CD4-positive, alpha-beta T cell treated with Interleukin-4 for 4 hours (primary cell): ENCODE data around the gene TMEM9B.
"Not testable (repeated sequence)": the region's sequence is repeated elsewhere in the genome, so short reads cannot be mapped to it uniquely, and the experiment has no call there.

ENCODE experiments used
- DNase-seq: peaks from one replicate; pipeline ENCODE4 v3.0.0-alpha.2; 2020

Gene TMEM9B

GRCh38 chr11:8971196-8971923 is 7.1 kb upstream of the TMEM9B start:
- DNase-seq: no peak

- no peak for DNase-seq
These were observed 2.9 kb upstream of the TMEM9B start for GRCh38 chr11:8967184-8967583.

- DNase-seq: peak; percentile 71
These were observed 496 bp downstream of the TMEM9B start for GRCh38 chr11:8963569-8964323.

- no peak for DNase-seq
These were observed 1.4 kb downstream of the TMEM9B start for GRCh38 chr11:8962841-8963240.

GRCh38 chr11:8961401-8961800 is 2.8 kb downstream of the TMEM9B start:
- DNase-seq: no peak

GRCh38 chr11:8959546-8960166 is 4.6 kb downstream of the TMEM9B start:
- DNase-seq: peak; percentile 54

GRCh38 chr11:8956860-8957259 is 7.4 kb downstream of the TMEM9B start:
- no peak for DNase-seq

GRCh38 chr11:8948886-8949285 is 15.4 kb downstream of the TMEM9B start:
- DNase-seq: no peak

GRCh38 chr11:8947230-8947943 is 16.9 kb downstream of the TMEM9B start:
- no peak for DNase-seq

GRCh38 chr11:8942518-8943066 is 21.6 kb downstream of the TMEM9B start, which contains the start of gene ASCL3:
Gene ASCL3 (minus strand): TSS chr11:8943016. CDS start chr11:8938161, 4,855 bp downstream.
- DNase-seq: no peak

GRCh38 chr11:8941341-8942103 is 22.7 kb downstream of the TMEM9B start:
- DNase-seq: no peak

GRCh38 chr11:8937659-8938058 is 26.6 kb downstream of the TMEM9B start:
- DNase-seq: no peak

GRCh38 chr11:8937159-8937558 is 27.1 kb downstream of the TMEM9B start:
- no peak for DNase-seq

- not testable (repeated sequence) for DNase-seq
These were observed 28.5 kb downstream of the TMEM9B start for GRCh38 chr11:8935789-8936188.

GRCh38 chr11:8934742-8935488 is 29.3 kb downstream of the TMEM9B start:
- no peak for DNase-seq

- no peak for DNase-seq
These were observed 30.3 kb downstream of the TMEM9B start for GRCh38 chr11:8933931-8934330.

GRCh38 chr11:8932564-8933180 is 31.6 kb downstream of the TMEM9B start, which contains the start of gene C11orf16:
Gene C11orf16 (minus strand): TSS chr11:8932947. CDS start chr11:8932308, 639 bp downstream.
- no peak for DNase-seq

- DNase-seq: no peak
These were observed 33.6 kb downstream of the TMEM9B start for GRCh38 chr11:8930456-8931175.

- no peak for DNase-seq
These were observed 35.1 kb downstream of the TMEM9B start for GRCh38 chr11:8928981-8929615.
